ENCODE measurements around the gene PLEKHH3.

GRCh38 chr17:42698736-42699414 lies 22.1 kb upstream of the PLEKHH3 start:
- no peak for TF ChIP-seq EP300 (IDR thresholded peaks at IDR 0.05; ENCODE audit: borderline replicate concordance in 1 of 2, control insufficient read depth in 1 of 2, low read depth in 2 of 2, low read length in 2 of 2)
- TF ChIP-seq EZH2 (IDR thresholded peaks at IDR 0.05; ENCODE audit: borderline replicate concordance, control insufficient read depth, low read depth, low read length): no peak
- no peak for TF ChIP-seq CTCF (IDR thresholded peaks at IDR 0.05 in 2 of 3, conservative IDR thresholded peaks at IDR 0.05 in 1 of 3; ENCODE audit: control insufficient read depth in 2 of 3, extremely low read depth in 1 of 3, insufficient read depth in 1 of 3, low read depth in 3 of 3, low read length in 3 of 3)
- no peak for TF ChIP-seq ATF3 (IDR thresholded peaks at IDR 0.05; ENCODE audit: borderline replicate concordance, extremely low read depth, low read depth, low read length)
- TF ChIP-seq ETV6 (conservative IDR thresholded peaks at IDR 0.05 in 1 of 2, IDR thresholded peaks at IDR 0.05 in 1 of 2; ENCODE audit: borderline replicate concordance in 1 of 2, low read depth in 1 of 2): no peak
- no peak for TF ChIP-seq POLR2AphosphoS5 (IDR thresholded peaks at IDR 0.05; ENCODE audit: low read length)
